GM12875 (cell line): ENCODE results near the gene PTPRG.

Experiments used
- H3K4me3 ChIP-seq: one replicate; pipeline ENCODE4 v1.5.1; 2011; ENCODE audit warnings: low read depth, low read length, control low read depth
- CTCF ChIP-seq: IDR thresholded peaks from 2 replicates; pipeline ENCODE4 v1.5.1; 2011; ENCODE audit warnings: low read depth, mild to moderate bottlenecking, control low read depth, inconsistent platforms, low read length, moderate library complexity, borderline replicate concordance; ENCODE audit not compliant: insufficient read depth

The PTPRG gene

GRCh38 chr3:62229908-62230307 lies 668.5 kb downstream of the PTPRG start:
- H3K4me3 ChIP-seq: no peak overlapping the region
- TF ChIP-seq CTCF: no peak

- H3K4me3 ChIP-seq: no peak overlapping the region
- no peak for TF ChIP-seq CTCF
Measured at GRCh38 chr3:62233065-62233464, 671.7 kb downstream of the PTPRG start.

- no peak overlapping the region for H3K4me3 ChIP-seq
- no peak for TF ChIP-seq CTCF
Measured at GRCh38 chr3:62236016-62236415, 674.6 kb downstream of the PTPRG start.

- TF ChIP-seq CTCF: no peak
- no peak overlapping the region for H3K4me3 ChIP-seq
Measured at GRCh38 chr3:62237286-62237948, 676.0 kb downstream of the PTPRG start.

GRCh38 chr3:62238003-62238402 lies 676.6 kb downstream of the PTPRG start:
- no peak overlapping the region for H3K4me3 ChIP-seq
- no peak for TF ChIP-seq CTCF

GRCh38 chr3:62238431-62238830 lies 677.1 kb downstream of the PTPRG start:
- H3K4me3 ChIP-seq: no peak overlapping the region
- TF ChIP-seq CTCF: no peak

GRCh38 chr3:62241279-62241678 lies 679.9 kb downstream of the PTPRG start:
- no peak for TF ChIP-seq CTCF
- no peak overlapping the region for H3K4me3 ChIP-seq
